Thoracic aorta (tissue), 2 donors: ENCODE data around the gene RNF121. TPM values are rescaled to one million over a fixed set of nuclear protein-coding genes. Genes with fewer than 3 reads are reported as not detected.

ENCODE experiments used
- ATAC-seq: fragments of 150-250 bp; one replicate; pipeline ENCODE4 v1.8.0; 2017; ENCODE audit warnings: low read depth; ENCODE audit not compliant: insufficient number of reproducible peaks, low FRiP score
- DNase-seq: peaks from one replicate; pipeline ENCODE4 v3.0.0-alpha.2; 2020; ENCODE audit warnings: low spot score
- H3K27ac ChIP-seq, 2 donors: fragments of 200-600 bp; sonication (generic); 1 replicate in 1 of 2; 2 replicates in 1 of 2; pipeline ENCODE4 v1.5.1; 2016; ENCODE audit warnings: mild to moderate bottlenecking in 2 of 2, moderate library complexity in 2 of 2
- H3K27me3 ChIP-seq: fragments of 200-600 bp; sonication (generic); replicated peaks from 2 replicates; pipeline ENCODE4 v1.6.0; 2016; ENCODE audit warnings: mild to moderate bottlenecking; ENCODE audit not compliant: insufficient read depth
- H3K36me3 ChIP-seq: fragments of 200-600 bp; sonication (generic); one replicate; pipeline ENCODE4 v1.5.1; 2016
- H3K4me1 ChIP-seq, 2 donors: fragments of 200-600 bp; sonication (generic); 1 replicate in 1 of 2; 2 replicates in 1 of 2; pipeline versions ENCODE4 v1.5.1 to v1.6.0; 2016; ENCODE audit warnings: low read depth in 2 of 2, mild to moderate bottlenecking in 1 of 2; ENCODE audit not compliant: control insufficient read depth in 1 of 2
- H3K4me3 ChIP-seq: fragments of 200-600 bp; sonication (generic); 2 replicates; pipeline ENCODE4 v1.5.1; 2016; ENCODE audit warnings: mild to moderate bottlenecking
- H3K9me3 ChIP-seq: fragments of 200-600 bp; sonication (generic); 2 replicates; pipeline ENCODE4 v1.5.1; 2016
- total RNA-seq, 2 donors: library from RNA; depleted of rRNA; stranded (reverse); fragments of >200 nt; gene quantifications; one replicate each; pipeline versions ENCODE4 v1.1.0 to v1.2.3, GENCODE V29; 2016
- TF ChIP-seq, protein P1 (sequence below): fragments of 200-600 bp; sonication (generic); IDR thresholded peaks from one replicate; pipeline ENCODE4 v1.5.1; 2019; ENCODE audit warnings: antibody characterized with exemption

RNF121 gene
- total RNA-seq, 2 donors from 2014 or later = 50.2 to 74.6 TPM

DNA sequence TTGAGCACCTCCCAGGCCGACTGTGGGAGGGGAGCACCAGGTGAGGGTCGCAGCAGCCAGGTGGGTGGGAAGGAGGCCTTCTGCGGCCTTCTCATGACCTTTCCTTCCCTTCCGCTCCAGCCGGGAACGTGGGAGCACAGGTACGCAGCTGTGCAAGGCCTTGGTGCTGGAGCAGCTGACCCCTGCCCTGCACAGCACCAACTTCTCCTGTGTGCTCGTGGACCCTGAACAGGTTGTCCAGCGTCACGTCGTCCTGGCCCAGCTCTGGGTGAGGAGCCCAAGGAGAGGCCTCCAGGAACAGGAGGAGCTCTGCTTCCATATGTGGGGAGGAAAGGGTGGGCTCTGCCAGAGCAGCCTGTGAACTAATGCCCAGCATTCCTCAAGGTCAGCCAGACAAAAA is 72.4 kb downstream of the RNF121 start:
- H3K9me3 ChIP-seq = no peaks in the 10 kb centered on the region
- peaks cover 10 to 18% of the 10 kb centered on the region in 2 donors for H3K4me1 ChIP-seq
- ATAC-seq (no peak), DNase-seq (no peak)
- H3K27ac ChIP-seq = no peak overlapping the region
- peaks cover 40% of the 10 kb centered on the region for H3K36me3 ChIP-seq
- H3K4me3 ChIP-seq = no peak overlapping the region
- TF ChIP-seq, protein P1, sequence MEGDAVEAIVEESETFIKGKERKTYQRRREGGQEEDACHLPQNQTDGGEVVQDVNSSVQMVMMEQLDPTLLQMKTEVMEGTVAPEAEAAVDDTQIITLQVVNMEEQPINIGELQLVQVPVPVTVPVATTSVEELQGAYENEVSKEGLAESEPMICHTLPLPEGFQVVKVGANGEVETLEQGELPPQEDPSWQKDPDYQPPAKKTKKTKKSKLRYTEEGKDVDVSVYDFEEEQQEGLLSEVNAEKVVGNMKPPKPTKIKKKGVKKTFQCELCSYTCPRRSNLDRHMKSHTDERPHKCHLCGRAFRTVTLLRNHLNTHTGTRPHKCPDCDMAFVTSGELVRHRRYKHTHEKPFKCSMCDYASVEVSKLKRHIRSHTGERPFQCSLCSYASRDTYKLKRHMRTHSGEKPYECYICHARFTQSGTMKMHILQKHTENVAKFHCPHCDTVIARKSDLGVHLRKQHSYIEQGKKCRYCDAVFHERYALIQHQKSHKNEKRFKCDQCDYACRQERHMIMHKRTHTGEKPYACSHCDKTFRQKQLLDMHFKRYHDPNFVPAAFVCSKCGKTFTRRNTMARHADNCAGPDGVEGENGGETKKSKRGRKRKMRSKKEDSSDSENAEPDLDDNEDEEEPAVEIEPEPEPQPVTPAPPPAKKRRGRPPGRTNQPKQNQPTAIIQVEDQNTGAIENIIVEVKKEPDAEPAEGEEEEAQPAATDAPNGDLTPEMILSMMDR = no peak
- no peaks in the 10 kb centered on the region for H3K27me3 ChIP-seq

DNA sequence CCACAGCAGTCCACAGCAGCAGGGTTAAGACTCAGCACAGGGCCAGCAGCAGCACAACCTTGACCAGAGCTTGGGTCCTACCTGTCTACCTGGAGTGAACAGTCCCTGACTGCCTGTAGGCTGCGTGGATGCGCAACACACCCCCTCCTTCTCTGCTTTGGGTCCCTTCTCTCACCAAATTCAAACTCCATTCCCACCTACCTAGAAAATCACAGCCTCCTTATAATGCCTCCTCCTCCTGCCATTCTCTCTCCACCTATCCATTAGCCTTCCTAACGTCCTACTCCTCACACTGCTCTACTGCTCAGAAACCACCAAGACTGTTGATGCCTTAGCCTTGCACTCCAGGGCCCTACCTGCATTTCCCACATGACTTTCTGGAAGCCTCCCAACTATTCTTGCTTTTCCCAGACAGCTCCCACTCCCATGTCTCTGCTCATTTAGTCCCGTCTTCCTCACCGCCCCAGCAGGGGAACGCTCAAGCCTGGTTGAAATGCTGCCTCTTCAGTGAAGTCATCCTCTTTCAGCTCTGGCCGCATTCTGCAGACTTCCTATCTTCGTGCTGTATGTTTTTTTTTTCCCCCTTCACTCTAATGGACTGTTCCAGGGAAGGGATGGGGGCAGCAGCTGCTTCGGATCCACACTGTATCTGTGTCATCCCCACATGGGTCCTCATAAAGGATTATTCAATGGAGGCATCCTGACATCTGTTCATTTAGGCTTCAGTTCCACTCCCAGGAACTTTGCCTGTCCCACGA is 73.2 kb downstream of the RNF121 start:
- no peak for ATAC-seq
- DNase-seq = no peak
- Histone ChIP-seq H3K36me3 (peaks cover 43% of the 10 kb centered on the region), H3K4me3 (no peak overlapping the region), H3K27me3 (no peaks in the 10 kb centered on the region), H3K27ac (no peak overlapping the region), H3K4me1 (peaks cover 10 to 18% of the 10 kb centered on the region in 2 donors), H3K9me3 (no peaks in the 10 kb centered on the region)
- TF ChIP-seq, protein P1 = no peak

DNA sequence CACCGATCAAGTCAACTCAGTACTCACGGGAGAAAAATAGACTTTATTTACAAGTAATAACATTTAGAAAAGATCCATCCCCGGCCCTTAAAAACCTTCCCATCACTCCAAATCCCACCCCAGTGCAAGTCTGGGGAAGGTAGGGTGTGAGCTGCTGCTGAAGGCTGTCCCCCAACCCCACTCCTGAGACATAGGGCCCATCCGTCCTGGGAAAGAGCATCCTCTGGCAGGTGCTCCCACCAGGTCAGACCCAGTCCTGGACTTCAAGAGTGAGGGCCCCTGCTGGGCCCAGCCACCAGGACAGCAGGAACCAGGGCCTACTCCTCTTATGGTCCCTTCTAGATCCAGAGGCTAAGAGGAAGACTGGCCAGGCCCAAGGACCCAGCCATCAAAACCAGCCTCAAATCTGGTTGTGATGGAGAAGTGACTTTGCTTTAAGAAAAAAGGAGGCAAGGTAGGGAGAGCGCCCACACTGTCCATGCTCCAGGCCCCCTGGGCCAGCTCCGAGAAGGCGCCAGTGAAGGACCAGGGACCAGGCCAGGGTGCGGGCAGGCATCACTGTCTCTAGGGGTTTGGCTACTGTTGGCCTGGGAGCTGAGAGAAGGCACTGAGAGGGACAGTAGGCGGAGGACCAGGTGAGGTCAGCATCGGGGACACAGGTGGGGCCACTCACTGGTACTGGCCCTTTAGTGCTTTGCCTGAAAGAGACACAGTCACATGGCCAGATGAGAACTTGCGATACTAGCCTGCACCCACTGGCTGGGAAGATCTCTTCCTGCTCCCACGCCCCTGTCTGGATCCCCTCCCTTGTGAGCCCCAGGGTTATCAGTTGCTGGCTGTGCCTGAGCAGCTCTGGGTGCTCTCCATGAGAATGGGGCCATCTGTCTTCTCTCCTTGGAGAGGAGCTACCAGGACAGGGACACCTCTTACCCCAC is 74.3 kb downstream of the RNF121 start:
- Histone ChIP-seq H3K27me3 (no peaks in the 10 kb centered on the region), H3K4me3 (no peak overlapping the region), H3K9me3 (no peaks in the 10 kb centered on the region), H3K4me1 (peaks cover 10 to 18% of the 10 kb centered on the region in 2 donors), H3K27ac (no peak overlapping the region), H3K36me3 (peaks cover 54% of the 10 kb centered on the region)
- TF ChIP-seq, protein P1 = no peak
- DNase-seq (no peak), ATAC-seq (no peak)

DNA sequence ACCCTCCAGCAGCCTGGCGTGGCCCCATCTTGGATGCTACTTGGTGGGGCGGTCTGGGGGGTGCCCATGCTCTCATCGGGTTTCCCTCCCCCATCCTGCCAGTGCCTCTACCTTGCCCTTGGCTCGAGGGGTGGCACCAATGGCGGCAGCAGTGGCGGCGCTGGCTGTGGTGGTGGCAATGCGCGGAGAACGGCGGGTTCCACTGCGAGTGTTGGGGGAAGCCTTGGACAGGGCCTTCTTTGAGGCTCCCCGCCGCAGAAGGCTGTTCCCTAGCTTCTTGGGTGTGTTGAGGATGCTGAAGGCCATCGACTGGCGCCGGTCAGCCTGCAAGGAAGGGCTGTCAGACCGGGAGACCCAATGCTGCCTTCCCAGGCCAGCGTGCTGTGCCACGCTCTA is 74.9 kb downstream of the RNF121 start:
- Histone ChIP-seq H3K27me3 (no peaks in the 10 kb centered on the region), H3K27ac (no peak overlapping the region), H3K4me1 (peaks cover 8 to 18% of the 10 kb centered on the region in 2 donors), H3K4me3 (no peak overlapping the region), H3K36me3 (peaks cover 60% of the 10 kb centered on the region), H3K9me3 (no peaks in the 10 kb centered on the region)
- ATAC-seq (no peak), DNase-seq (no peak)
- TF ChIP-seq, protein P1 = no peak
